ENCODE results near the gene ZNF180. TPM values are rescaled to one million over a fixed set of nuclear protein-coding genes. Genes with fewer than 3 reads are reported as not detected.

ZNF180 gene
- total and polyA plus RNA-seq, 2 donors from 2014 or later = 3.4 to 10.3 TPM

DNA sequence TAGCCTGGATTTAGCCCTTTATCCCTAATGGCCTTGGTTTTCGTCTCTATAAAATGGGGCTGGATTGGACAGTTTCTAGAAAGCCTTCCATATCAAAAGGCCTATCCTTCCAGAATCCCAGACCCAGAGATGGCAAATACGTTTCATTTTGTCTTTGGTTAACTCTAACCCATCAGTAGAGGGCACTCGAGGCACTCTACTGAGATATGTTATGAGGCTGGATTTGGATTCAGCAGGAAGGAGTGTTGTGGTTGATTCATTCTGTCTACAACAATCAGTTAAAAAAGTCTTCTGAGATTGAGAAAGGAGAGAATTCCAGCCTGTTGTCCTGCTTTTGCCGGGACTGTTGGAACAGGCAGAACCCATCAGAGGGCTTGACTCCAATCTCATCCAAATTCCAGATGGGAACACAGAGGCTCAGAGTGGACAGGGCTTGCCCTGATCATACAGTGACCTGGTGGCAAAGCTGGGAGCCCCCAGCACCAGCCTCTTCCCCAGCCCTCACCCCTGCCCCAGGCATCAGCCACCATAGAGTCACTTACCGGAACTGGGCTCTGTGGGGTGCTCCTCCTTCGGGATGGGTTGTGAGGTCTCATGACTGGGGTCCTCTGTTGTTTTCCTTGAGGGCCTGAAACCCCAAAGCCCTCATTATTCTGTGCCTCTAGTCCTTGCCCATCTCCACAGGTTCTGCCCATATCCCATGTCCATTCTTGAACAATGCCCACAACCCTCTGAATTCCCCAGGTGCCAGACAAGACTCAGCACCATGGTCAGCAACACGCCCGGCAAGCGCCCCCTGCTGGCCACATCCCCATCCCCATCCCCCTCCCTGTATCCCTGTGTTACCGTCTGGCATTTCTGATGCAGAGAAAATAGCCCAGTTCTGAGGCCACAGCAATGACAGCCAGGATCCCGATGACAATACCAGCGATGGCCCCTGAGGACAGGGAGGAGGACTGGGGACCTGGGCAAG is 12.3 kb upstream of the ZNF180 start:
- H3K9me3 ChIP-seq (ENCODE audit: control insufficient read depth in 2 of 3, insufficient read depth in 1 of 3, low read length in 3 of 3) = peaks cover 0 to 2% (median 0%) of the 10 kb centered on the region in 3 donors
- no peak overlapping the region for H3K27ac ChIP-seq (ENCODE audit: low read depth in 2 of 2, low read length in 2 of 2)
- TF ChIP-seq, protein P1, sequence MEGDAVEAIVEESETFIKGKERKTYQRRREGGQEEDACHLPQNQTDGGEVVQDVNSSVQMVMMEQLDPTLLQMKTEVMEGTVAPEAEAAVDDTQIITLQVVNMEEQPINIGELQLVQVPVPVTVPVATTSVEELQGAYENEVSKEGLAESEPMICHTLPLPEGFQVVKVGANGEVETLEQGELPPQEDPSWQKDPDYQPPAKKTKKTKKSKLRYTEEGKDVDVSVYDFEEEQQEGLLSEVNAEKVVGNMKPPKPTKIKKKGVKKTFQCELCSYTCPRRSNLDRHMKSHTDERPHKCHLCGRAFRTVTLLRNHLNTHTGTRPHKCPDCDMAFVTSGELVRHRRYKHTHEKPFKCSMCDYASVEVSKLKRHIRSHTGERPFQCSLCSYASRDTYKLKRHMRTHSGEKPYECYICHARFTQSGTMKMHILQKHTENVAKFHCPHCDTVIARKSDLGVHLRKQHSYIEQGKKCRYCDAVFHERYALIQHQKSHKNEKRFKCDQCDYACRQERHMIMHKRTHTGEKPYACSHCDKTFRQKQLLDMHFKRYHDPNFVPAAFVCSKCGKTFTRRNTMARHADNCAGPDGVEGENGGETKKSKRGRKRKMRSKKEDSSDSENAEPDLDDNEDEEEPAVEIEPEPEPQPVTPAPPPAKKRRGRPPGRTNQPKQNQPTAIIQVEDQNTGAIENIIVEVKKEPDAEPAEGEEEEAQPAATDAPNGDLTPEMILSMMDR (IDR thresholded peaks at IDR 0.05; ENCODE audit: borderline replicate concordance, extremely low read depth, insufficient read depth) = no peak
- intact Hi-C loops (cut with DNase I) = no loop called here
- H3K9ac ChIP-seq (ENCODE audit: low read length in 3 of 3) = no peak overlapping the region
- H3K27me3 ChIP-seq (ENCODE audit: control insufficient read depth, insufficient read depth, low read length) = peaks cover 2% of the 10 kb centered on the region
- DNase-seq (peak in 3 of 5 donors; percentile 20 to 53 (median 42)), FAIRE-seq (no peak)
- H3K4me3 ChIP-seq (ENCODE audit: low read length in 3 of 3) = no peak overlapping the region
- H3K4me1 ChIP-seq (ENCODE audit: control insufficient read depth in 2 of 3, insufficient read depth in 2 of 3, low read depth in 1 of 3, low read length in 3 of 3) = no peaks in the 10 kb centered on the region
- H3K36me3 ChIP-seq (ENCODE audit: control insufficient read depth in 2 of 3, insufficient read depth in 3 of 3, low read length in 3 of 3) = no peaks in the 10 kb centered on the region

DNA sequence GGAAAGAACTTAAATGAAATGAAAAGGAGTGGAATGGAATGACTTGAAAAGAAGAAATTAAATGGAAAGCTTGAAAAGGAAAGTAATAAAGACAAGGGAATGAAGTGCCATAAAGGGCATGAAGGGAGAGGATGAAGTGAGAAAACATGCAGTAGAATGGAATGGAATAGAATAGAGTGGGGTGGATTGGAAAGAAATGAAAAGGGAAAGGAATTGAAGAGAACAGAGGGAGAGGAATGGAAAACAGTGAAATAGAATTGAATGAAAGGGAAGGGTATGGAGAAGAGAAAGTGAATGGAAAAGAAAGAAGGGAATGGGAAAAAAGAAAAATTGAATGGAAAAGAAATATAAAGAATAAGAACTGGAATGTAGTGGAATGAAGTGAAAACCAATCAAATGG is 9.2 kb upstream of the ZNF180 start:
- peaks cover 0 to 2% (median 0%) of the 10 kb centered on the region in 3 donors for H3K9me3 ChIP-seq (ENCODE audit: control insufficient read depth in 2 of 3, insufficient read depth in 1 of 3, low read length in 3 of 3)
- no peak for DNase-seq
- H3K4me1 ChIP-seq (ENCODE audit: control insufficient read depth in 2 of 3, insufficient read depth in 2 of 3, low read depth in 1 of 3, low read length in 3 of 3) = no peaks in the 10 kb centered on the region
- H3K27ac ChIP-seq (ENCODE audit: low read depth in 2 of 2, low read length in 2 of 2) = no peak overlapping the region
- no peaks in the 10 kb centered on the region for H3K36me3 ChIP-seq (ENCODE audit: control insufficient read depth in 2 of 3, insufficient read depth in 3 of 3, low read length in 3 of 3)
- FAIRE-seq = no peak
- no peaks in the 10 kb centered on the region for H3K27me3 ChIP-seq (ENCODE audit: control insufficient read depth, insufficient read depth, low read length)
- no peak overlapping the region for H3K4me3 ChIP-seq (ENCODE audit: low read length in 3 of 3)
- no peak overlapping the region for H3K9ac ChIP-seq (ENCODE audit: low read length in 3 of 3)
- TF ChIP-seq, protein P1 (IDR thresholded peaks at IDR 0.05; ENCODE audit: borderline replicate concordance, extremely low read depth, insufficient read depth) = no peak
- intact Hi-C loops (cut with DNase I) = no loop called here

DNA sequence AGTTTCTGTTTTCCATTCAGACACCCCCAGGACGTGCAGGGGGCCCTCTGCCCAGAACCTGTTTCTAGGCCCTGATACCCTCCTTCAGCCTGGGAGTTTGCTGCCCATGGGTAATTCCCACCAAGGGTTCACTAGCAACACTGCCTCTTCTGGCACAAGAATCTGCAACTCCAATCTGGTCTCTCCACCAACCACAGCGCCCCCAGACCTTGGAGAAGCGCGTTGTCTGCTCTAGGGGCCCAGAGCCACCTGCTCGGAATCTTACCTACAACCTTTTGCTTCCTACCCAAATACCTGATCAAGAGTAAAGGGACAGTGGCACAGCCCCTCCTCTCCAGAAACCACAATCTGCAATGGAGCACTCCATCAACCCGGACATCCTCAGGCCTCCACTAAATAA is 763 bp downstream of the ZNF180 start:
- TF ChIP-seq, protein P1 (IDR thresholded peaks at IDR 0.05; ENCODE audit: borderline replicate concordance, extremely low read depth, insufficient read depth) = no peak
- peaks cover 0 to 15% (median 0%) of the 10 kb centered on the region in 3 donors for H3K4me1 ChIP-seq (ENCODE audit: control insufficient read depth in 2 of 3, insufficient read depth in 2 of 3, low read depth in 1 of 3, low read length in 3 of 3)
- FAIRE-seq (no peak), DNase-seq (no peak)
- H3K27ac ChIP-seq (ENCODE audit: low read depth in 2 of 2, low read length in 2 of 2) = no peak overlapping the region
- H3K27me3 ChIP-seq (ENCODE audit: control insufficient read depth, insufficient read depth, low read length) = no peaks in the 10 kb centered on the region
- H3K36me3 ChIP-seq (ENCODE audit: control insufficient read depth in 2 of 3, insufficient read depth in 3 of 3, low read length in 3 of 3) = peaks cover 12 to 15% (median 14%) of the 10 kb centered on the region in 3 donors
- H3K4me3 ChIP-seq (ENCODE audit: low read length in 3 of 3) = peak overlapping the region; percentile 94 to 97 (median 96)
- intact Hi-C loops (cut with DNase I) = no loop called here
- H3K9ac ChIP-seq (ENCODE audit: low read length in 3 of 3) = peak overlapping the region; percentile 71 to 91 (median 84)
- peaks cover 6 to 16% (median 6%) of the 10 kb centered on the region in 3 donors for H3K9me3 ChIP-seq (ENCODE audit: control insufficient read depth in 2 of 3, insufficient read depth in 1 of 3, low read length in 3 of 3)
